IPS DF 19.7 (cell line): ENCODE results near the gene S100B.
"Not testable (repeated sequence)": the region's sequence is repeated elsewhere in the genome, so short reads cannot be mapped to it uniquely, and the experiment has no call there.

Experiments
- DNase-seq: peaks from one replicate; pipeline ENCODE4 v3.0.0-alpha.2; 2013; ENCODE audit warnings: low read depth, low spot score

The S100B gene

DNA sequence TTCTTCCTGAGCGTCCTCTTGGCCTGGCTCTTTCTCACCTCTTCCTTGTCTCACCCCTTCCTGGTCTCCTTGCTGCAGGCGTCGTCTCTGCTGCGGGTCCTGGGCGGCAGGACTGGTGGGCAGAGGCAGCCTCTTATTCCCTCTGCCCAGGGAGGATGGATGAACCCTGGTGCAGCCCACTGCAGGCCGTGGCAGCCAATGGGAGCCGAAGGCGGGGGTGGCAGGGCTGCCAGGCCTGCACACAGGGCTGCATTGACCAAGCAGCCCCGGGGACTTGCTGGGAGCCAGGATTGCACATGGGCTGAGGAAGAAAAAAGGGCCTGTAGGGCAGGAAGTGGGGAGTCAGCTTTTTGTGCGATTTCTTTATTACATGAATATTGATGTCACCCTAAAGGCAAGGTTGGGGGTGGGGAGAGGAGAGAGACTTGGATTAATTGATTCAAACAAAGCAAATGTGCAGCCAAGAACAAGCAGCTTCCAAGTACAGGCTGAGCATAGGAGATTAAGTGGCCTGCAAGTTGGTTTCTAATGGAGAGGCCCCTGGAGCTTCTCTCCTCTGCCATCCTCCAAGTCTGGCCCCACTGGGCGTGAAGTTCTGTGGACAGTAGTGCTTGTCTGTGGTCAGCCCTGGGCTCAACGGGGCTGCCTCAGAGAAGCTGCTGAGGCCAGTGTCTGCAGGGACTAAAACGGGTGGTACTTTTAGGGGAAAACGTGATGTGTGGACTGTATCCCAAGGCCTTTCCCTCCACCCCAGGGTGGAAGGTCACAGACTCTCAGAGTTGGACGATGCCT lies at the start of gene S100B:
TSS of gene S100B (minus strand) at position 108 of the 792 bp plus-strand sequence. CDS start 2,667 bp downstream, outside the sequence.
- peak; percentile 3 for DNase-seq

DNA sequence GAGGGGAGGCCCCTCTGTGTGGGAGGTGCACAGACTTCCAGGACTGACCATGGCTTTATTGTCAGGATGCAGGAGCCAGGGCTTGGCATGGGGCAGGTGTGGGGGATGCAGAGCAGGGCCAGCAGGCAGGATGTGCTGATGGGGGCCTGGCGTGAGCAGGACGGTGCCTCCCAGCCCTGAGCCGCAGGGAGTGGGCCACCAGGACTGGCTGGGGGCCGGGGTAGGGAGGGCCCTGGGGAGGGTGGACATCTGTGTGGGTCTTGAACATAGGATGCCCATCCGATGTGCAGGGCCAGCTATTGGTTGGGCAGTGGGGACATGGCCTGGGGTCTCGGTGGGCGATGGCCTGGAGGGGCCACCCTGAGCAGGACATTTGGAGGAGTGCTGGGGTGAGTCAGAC lies 46.2 kb upstream of the S100B start:
- DNase-seq = no peak

DNA sequence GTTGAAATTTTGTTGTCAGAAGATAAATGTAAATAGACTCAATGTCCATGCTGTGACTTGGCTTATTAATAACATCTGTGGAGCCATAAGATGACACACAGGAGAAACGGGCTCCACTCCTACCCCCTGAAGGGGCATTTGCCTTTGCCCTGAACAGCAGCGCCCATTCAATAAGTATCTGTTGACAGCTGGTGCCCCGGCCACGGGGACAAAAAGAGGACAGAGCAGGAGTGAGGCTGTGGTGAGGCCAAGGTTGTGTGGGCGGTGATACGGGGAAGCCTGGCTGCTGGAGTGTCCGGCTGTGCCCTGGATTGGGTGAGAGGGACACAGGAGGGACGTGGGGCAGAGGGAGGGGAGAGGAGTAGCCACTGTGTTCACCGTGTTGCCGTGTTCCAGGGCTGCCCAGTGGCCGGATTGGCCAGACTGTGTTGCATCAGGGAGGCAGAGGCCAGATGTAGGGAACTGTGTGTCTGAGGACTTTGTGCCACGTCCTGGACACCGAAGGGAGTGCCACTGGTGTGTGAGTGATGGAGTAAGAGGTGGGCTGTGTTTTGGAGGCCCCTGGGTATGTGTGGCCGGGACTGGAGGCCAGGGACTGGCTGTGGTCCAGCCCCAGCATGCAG lies 45.7 kb upstream of the S100B start:
- DNase-seq = no peak

DNA sequence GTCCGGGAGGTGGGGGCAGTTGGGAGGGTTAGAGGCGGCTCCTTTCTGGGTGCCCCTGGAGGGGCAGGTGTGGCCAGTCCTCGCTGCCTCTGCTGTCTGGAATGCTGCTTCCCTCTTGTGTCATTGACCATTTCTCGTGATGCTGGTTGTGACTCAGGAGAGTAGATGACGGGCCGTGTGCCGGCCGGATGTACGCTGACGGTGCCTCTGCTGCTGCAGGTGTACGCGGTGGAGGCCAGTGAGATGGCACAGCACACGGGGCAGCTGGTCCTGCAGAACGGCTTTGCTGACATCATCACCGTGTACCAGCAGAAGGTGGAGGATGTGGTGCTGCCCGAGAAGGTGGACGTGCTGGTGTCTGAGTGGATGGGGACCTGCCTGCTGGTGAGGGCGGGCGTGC lies 44.5 kb upstream of the S100B start:
- no peak for DNase-seq

DNA sequence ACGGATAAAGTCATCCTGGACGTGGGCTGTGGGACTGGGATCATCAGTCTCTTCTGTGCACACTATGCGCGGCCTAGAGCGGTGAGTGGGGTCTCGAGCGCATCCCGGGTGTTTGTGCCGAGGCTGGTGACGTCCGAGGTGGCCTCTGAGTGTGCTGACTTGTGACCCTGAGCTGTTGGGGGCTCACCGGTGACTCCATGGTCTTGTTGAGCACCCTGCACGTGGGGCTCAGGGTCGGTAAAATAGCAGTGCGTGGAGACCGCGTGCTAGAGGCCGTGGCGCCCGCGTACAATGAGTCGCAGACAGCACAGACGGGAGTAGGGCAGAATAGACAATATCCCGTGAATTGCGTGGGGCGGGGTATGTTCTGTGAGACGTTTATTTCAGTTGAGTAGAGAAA lies 43.7 kb upstream of the S100B start:
- DNase-seq = no peak

DNA sequence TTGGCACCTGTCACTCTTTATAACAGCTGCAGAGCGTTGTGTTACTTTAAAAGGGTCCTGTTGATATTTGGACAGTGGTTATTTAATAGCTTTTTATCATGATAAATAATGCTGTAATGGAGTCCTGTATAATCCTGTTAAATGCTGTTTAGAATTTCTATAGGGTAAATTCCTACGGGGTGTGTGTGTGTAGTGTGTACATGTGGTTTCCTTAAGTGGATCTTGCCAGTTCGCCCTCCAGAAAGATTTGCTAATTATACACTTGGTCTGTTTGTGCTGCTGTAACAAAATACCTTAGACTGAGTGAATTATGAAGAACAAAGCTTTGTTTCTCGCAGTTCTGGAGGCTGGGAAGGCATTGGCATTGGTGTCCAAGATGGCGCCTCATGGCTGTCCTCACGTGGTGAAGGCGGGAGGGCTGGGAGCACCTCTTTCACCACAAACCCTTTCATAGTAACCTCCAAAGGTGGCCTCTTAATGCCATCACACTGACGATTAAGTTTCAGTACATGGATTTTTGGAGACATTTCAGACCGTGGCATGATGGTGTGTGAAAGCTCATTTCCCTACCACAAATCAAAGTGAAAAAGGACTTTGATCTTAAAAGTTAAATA lies 41.8 kb upstream of the S100B start:
- DNase-seq = no peak

DNA sequence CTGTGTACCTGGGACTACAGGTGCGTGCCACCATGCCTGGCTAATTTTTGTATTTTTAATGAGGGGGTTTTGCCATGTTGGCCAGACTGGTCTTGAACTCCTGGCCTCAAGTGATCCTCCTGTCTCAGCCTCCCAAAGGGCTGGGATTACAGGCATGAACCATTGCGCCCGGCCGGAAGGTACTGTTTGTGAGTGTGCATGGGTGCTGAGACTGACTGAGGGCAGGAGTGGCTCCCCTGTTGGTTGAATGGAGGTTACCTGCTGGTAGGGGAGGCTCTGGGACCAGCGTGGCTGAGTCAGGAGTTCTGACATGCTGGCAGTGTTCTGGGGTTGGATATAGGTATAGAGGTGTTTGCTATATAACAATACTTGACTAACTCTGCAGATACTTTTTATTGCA lies 41.0 kb upstream of the S100B start:
- DNase-seq = no peak

DNA sequence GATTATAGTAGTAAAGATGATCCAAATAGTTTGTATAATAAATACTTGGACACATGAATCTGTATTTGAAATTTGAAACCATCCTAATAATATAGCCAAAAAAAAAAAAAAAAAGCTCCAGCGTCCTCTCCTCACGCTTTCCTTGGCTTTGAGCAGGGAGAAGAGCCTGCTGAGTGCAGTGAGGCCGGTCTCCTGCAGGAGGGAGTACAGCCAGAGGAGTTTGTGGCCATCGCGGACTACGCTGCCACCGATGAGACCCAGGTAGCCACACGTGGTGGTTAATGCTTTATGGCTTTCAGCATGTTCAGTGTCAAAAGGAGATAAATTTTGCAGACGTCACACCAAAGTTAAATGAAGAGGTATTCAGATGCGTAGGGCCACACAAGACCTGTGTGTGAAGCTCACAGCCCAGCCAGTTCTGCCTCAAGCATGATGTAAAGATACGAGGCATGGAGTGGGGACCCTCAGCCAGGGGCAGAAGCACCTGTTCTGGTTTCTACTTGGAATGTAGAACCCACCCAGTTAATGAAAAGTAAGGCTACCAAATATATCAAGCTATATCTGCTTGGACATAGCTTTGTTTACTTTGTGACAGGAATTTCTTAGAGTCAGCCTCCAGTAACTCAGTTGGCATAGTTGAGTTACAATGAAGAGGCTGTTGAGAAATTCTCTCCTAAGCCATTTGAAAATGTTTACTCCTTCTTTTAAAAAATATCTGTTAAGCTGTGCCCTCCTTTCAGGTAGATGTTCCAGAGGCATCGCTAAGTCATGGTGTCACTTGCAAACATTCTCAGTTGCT lies 38.7 kb upstream of the S100B start:
- no peak for DNase-seq

DNA sequence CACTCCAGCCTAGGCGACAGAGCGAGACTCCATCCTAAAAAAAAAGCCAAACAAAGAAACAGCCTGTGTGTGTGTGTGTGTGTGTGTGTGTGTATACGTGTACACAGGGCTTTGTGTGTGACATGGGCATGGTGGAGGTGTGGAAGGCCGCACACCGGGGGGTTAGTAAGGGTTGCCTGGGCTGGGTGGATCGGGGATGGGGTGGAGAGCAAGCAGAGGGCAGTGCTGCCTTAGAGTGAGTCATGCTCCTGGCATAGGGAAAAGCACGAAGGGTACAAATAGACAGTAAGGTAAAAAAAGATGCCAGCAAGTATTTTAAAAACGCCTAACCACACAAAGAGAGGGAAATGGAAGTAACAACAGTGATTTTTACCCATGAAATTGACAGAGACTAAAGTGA lies 36.8 kb upstream of the S100B start:
- no peak for DNase-seq

DNA sequence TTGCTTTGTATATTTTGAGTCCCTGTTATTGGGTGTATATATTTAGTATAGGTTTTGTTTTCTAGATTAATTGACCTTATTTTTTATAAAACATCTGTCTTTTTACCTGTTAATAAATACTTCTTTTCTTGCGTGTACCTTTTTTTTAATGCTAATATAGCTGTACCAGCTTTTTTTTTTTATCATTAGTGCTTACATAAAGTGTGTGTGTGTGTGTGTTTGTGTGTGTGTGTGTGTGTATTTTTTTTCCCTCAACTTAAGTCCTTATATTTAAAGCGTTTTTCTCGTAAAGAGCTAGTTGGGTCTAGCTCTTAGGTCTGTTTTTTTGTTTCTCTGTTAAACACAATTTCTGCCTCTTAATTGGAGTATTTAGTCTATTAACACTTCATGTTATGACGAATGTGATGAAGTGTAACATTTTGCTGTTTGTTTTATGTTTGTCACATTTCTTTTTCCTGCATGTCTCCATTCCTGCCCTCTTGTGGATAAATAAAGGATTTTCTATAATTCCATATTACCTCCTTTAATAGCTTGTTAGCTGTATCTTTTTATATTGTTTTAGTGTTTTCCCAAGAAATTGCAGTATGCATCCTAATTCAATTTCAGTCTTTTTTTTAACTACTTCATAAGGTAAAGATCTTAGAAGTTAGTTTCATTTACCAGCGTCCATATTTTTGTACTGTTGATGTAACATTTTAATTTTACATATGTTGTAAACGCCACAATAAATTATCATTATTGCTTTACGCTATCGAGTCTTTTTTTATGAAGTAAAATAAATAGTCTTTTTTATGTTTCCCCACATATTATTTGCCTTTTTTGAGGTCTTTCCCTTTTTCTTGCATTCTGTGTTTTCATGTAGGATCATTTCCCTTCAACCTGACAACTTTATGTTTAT lies 34.9 kb upstream of the S100B start:
- DNase-seq = no peak

DNA sequence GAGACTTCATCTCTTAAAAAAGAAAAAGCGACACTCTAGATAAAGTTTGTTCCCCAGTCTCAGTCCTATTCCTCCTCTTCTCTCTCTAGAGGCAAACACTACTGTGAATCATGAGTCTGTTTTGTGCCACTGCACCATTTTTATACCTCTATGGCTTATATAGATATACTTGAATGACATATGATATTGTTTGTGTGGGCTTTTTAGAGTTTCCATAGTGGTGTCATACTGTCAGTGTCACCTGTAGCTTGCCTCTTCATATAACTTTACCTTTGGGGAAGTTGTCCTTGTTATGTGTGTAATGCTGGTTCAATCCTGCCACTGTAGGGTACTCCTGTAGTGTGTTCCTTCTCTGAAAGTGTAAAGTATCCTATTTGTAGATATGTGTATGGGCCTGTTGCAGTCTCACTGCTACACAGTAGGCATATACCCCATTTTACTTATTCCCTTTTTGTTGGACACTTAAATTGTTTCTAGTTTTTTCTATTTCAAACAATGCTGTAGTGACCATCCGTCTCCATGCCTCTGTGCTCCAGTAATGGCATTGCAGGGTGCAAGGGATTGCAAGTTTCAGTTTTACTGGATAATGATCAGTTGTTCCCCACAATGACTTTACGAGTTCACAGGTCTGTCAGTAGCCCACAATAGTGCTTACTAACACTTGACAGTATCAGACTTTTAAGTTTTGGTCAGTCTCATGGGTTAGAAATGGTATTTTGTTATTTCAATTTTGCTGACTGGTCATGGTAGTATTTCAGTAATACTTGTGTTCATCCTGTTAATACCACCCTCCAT lies 33.3 kb upstream of the S100B start:
- DNase-seq = no peak

DNA sequence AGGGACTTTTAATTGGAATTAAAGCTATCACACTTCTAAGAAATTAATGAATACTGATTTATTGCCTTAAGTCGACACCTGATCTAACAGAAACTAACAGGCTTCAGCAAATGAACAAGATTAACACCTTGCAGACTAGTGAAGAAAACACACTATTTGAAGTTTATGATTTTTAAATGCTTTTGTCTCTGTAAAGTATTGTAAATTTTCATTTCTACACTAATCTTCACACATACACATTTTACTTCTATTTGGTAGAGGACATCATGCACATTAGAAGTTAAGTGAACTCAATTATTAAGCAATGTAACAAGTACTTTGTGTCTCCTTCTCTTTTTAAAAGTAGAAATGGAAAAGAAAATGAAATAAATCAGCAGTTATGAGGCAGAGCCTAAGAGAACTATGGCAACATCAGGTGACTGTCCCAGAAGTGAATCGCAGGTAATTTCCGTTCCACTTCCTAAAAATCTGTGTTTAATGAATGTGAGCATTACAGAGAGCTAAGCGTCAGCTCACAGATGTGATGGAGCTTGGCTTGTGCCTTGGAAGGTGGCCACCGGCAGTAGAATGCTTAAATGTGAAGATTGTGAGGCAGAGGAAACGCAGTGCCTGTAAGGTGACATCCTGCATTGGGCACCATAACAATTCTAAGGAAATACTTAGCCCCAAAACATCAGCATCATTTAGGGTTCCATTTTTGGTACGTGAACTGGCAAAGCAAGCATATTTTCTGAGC lies 31.8 kb upstream of the S100B start:
- DNase-seq = no peak

DNA sequence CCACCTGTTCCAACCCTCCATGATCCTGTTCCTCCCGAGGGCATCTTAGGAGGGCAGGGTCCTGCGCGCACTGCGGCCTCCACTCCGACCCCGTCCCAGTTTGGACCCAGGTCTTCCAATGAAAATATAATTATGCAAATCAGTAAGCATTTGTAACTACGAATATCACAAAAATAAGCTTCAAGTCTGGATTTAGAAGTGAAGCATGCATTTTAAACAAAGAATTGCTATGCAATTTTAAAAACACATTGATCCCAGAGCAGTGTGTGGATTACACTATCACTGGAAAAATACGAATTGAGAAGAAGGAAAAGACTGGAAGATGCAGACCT lies 31.3 kb upstream of the S100B start:
- no peak for DNase-seq

DNA sequence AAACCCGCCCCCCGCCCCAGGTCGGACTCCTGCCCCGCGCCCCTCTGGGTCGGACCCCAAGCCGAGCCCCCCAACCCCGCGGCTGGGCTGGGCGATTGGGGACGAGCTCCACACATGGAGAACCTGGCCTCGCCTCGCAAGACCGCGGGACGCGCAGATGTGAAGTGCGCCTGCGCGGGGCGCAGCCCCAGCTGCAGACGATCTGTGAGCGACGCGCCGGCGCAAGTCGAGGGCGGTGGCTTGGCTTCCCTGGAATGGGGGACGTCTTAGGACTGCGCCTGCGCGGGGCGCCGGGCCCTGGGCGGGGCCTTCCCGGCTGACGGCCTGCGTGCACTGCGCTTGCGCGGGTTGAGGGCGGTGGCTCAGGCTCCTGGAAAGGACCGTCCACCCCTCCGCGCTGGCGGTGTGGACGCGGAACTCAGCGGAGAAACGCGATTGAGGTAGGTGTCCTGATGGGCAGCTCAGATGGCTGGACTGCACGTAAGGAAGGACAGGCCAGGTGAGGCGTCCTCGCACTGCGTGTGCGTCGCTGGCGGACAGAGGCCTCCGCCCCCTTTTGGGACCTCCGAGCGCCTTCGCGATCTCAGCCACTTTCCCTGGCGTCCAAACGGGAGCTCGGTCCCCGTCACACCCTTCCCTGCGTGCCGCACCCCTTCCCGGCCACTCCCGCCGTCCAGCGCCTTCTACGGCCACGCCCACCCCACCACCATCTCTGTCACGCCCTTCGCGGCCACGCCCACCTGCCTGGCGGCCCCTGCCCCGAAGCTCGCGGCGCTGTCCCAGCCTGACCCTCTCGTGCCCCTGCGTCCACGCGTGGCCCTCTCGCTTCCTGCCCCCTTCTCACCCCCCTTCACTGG lies 30.7 kb upstream of the S100B start, which contains the start of gene PRMT2:
TSS of gene PRMT2 (plus strand) at position 351 of the 857 bp plus-strand sequence. CDS start 1,278 bp downstream, outside the sequence.
- DNase-seq = peak; percentile 61

DNA sequence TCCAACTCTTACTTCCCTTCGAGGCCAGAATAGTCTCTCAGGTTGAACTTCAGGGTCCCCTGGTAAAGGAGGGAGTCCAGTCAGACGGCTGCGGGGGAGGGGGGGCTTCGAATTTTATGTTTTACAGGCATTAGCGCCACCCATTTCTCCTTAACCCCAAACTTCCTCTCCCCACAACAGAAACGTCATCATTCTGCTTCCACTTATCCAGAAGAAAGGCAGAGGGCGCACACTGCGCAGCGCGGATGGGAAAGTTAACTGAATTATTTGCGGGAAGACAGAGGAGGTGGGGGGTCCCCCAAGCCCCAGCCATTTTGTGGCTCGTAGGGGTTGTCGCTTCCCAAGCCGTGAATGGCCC lies 30.1 kb upstream of the S100B start:
- peak; percentile 47 for DNase-seq

DNA sequence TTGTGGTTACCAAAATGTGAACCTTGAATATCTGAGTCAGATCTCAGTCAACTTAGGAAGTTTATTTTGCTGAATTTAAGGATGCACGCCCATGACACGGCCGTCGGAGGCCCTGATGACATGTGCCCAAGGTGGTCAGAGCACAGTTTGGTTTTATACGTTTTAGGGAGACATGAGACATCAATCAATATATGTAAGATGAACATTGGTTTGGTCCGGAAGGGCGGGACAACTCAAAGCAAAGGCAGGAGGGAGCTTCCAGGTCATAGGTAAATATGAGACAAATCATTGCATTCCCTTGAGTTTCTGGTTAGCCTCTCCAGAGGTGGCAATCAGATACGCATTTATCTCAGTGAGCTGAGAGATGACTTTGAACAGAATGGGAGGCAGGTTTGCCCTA lies 29.5 kb upstream of the S100B start:
- DNase-seq = no peak

DNA sequence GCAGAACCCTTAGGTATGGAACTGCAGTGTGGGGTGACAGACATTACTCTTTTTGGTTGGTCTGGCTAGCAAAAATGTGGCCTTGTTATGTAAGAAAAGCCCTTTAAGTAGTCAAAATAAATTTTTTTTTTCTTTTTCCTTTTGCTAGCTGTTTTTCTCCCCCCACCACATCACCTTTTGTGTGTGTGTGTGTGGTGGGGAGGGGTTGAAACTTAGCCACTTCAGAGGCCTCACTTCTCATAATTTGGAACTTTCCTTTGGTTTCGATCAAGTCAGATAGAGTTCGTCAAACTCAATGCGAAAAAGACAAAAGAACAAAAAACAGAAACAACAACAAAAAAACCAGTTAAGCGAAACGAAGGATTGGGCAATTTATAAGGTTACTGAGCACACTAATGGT lies 28.7 kb upstream of the S100B start:
- DNase-seq = no peak

DNA sequence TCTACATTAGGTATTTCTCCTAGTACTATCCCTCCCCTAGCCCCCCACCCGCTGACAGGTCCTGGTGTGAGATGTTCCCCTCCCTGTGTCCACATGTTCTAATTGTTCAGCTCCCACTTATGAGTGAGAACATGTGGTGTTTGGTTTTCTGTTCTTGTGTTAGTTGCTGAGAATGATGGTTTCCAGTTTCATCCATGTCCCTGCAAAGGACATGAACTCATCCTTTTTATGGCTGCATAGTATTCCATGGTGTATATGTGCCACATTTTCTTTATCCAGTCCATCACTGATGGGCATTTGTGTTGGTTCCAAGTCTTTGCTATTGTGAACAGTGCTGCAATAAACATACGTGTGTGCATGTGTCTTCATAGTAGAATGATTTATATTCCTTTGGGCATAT lies 26.0 kb upstream of the S100B start:
- not testable (repeated sequence) for DNase-seq

DNA sequence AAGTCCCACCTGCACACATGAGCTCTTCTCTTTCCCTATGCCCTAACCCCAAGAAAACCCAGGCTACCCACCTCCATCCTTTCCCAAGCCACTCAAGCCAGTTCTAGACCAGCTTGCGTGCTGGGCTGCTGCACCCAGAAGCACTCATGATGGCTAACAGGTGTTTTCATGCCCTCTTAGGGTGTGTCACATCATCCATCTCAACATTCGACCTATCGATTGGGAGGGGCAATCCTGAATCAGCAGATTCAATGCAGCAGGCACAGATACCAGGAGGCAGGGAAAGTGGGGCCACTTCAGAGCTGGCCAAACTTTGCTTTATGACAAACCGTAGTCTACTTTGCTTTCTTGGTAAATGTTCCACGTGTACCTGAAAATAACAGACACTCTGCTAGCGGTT lies 24.0 kb upstream of the S100B start:
- no peak for DNase-seq
